ENCODE results near the gene PPP1CB. TPM values are rescaled to one million over a fixed set of nuclear protein-coding genes. Genes with fewer than 3 reads are reported as not detected.

The PPP1CB gene
- total RNA-seq, 4 donors from 2014 or later = 132 to 245 (median 192) TPM

DNA sequence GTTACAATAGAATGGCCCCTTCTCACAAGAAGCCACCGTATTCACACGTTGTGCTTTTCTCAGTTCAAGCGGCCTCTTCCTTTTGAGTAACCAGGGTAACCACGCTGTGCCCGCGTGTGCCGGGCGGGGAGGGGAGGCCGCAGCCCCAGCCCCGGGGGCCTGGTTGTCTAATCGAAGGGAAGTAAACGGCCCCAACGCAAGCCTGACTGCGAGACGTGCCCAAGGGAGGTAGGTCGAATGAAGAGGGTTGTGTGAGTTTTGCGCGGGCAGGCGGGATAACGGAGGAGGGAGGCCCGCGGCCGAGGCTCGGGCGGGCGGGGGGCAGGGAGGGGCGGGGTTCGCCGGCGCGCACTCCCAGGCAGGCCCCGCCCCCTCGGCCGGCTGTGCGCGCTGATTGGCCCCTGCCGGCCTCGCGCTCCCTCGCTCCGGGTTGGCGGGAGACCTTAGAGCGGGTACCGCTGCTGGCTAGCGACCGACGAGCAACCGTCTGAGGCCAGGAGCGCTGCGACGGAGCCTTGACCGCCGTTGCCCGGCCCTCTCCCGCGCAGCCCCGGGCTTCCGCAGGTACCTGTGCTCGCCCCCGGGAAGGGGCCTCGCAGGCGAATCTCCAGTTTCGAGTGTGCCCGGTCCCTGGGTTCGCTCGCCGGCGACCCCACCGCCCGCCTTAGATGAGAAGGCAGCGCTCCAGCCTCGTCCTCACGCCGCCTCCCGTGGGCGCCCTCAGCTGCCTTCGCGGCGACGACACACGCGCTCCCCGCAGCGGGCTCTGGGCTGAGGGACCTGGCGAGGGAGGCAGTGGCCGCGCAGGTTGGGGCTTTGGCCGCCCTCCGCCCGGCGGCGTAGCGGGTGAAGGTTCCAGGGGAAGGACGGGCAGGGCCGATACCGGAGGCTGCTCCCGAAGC is 59.0 kb downstream of the PPP1CB start, which contains the start of gene SPDYA:
SPDYA (plus strand) TSS at position 451 of the 902 bp plus-strand sequence. CDS start 5,181 bp downstream, outside the sequence.
- H3K4me3 ChIP-seq = peak within 1 kb of the TSS; percentile 32 to 52 (median 40)
- 0 to 9% methylated on average over 1 to 39 of the region's 97 CpGs for WGBS, 2 donors (ENCODE audit: low coverage in 1 of 2)
- intact Hi-C loops (cut with DNase I; ENCODE audit: low total_unique reads) (no loop called here), in situ Hi-C loops (cut with MboI; ENCODE audit: low pct_ligation_motif_present in 1 of 4, low pct_unique_long_range_greater_than_20kb in 1 of 4, low sequenced_read_pairs in 3 of 4) (no loop called here)
- H3K27me3 ChIP-seq = no peaks in the 10 kb centered on the region
- TF ChIP-seq POLR2A (IDR thresholded peaks at IDR 0.05) (no peak), POLR2AphosphoS5 (IDR thresholded peaks at IDR 0.05) (peak in 1 of 3 donors; percentile 60)
- peaks cover 0 to 17% (median 15%) of the 10 kb centered on the region in 4 donors for H3K4me1 ChIP-seq
- H3K36me3 ChIP-seq = peaks cover 0 to 9% (median 0%) of the 10 kb centered on the region in 4 donors
- DNase-seq = peak; percentile 69
- no peaks in the 10 kb centered on the region for H3K9me3 ChIP-seq
- peak within 1 kb of the TSS in 2 of 4 donors; percentile 48 to 65 for H3K27ac ChIP-seq

DNA sequence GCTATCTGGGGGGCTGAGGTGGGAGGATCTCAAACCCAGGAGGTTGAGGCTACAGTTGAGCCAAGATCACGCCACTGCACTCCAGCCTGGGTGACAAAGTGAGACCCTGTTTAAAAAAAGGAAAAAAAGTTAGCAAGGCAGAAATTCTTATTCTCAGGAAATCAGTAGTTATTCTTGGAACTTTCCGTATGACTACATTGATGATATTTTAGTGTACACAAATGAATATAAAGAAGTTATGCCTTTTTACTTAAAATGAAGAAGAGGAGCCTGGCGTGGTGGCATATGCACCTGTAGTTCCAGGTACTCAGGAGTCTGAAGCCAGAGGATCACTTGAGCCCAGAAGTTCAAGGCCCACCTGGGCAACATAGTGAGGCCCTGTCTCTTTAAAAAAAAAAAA is 66.4 kb downstream of the PPP1CB start:
- in situ Hi-C loops (cut with MboI; ENCODE audit: low pct_ligation_motif_present in 1 of 4, low pct_unique_long_range_greater_than_20kb in 1 of 4, low sequenced_read_pairs in 3 of 4) (no loop called here), intact Hi-C loops (cut with DNase I; ENCODE audit: low total_unique reads) (no loop called here)
- no peaks in the 10 kb centered on the region for H3K4me1 ChIP-seq
- no peak overlapping the region for H3K27ac ChIP-seq
- H3K27me3 ChIP-seq = no peaks in the 10 kb centered on the region
- WGBS, 2 donors (ENCODE audit: low coverage in 1 of 2) = 86 to 89% methylated on average over 2 to 3 of the region's 3 CpGs
- no peaks in the 10 kb centered on the region for H3K36me3 ChIP-seq
- TF ChIP-seq EP300 (IDR thresholded peaks at IDR 0.05; ENCODE audit: low read depth) = no peak
- no peak for TF ChIP-seq POLR2A (IDR thresholded peaks at IDR 0.05)
- TF ChIP-seq, protein P1, sequence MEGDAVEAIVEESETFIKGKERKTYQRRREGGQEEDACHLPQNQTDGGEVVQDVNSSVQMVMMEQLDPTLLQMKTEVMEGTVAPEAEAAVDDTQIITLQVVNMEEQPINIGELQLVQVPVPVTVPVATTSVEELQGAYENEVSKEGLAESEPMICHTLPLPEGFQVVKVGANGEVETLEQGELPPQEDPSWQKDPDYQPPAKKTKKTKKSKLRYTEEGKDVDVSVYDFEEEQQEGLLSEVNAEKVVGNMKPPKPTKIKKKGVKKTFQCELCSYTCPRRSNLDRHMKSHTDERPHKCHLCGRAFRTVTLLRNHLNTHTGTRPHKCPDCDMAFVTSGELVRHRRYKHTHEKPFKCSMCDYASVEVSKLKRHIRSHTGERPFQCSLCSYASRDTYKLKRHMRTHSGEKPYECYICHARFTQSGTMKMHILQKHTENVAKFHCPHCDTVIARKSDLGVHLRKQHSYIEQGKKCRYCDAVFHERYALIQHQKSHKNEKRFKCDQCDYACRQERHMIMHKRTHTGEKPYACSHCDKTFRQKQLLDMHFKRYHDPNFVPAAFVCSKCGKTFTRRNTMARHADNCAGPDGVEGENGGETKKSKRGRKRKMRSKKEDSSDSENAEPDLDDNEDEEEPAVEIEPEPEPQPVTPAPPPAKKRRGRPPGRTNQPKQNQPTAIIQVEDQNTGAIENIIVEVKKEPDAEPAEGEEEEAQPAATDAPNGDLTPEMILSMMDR (IDR thresholded peaks at IDR 0.05) = no peak
- TF ChIP-seq POLR2AphosphoS5 (IDR thresholded peaks at IDR 0.05) = no peak
- no peaks in the 10 kb centered on the region for H3K9me3 ChIP-seq
- no peak overlapping the region for H3K4me3 ChIP-seq
- no peak for DNase-seq

DNA sequence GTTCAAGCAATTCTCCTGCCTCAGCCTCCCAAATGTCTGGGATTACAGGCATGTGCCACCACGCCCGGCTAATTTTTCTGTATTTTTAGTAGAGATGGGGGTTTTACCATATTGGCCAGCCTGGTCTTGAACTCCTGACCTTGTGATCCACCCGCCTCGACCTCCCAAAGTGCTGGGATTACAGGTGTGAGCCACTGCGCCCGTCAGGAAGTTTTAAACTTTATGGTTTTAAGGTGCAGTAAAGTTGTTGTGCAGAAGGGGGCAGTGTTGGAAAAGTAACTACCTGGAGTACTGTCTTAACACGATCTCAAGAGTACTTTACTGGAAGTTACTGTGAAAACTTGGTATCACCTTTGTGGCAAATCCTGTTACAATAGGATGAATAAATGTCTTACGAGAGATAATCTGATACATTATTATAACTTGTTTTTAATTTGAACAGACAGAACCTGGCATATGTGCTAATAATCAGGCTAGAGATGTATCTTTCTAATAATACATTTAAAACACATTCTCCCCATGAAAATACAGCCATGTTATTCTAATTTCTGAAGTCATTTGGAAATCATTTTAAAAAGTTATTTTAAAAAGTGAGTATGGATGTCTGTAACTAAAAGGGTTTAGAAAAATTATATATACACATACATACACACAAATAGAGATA is 69.8 kb downstream of the PPP1CB start:
- intact Hi-C loops (cut with DNase I; ENCODE audit: low total_unique reads) = no loop called here
- H3K4me3 ChIP-seq = no peak overlapping the region
- H3K27me3 ChIP-seq = peaks cover 3% of the 10 kb centered on the region
- no peak for TF ChIP-seq POLR2A (IDR thresholded peaks at IDR 0.05)
- TF ChIP-seq, protein P1 (IDR thresholded peaks at IDR 0.05) = peak; percentile 62 to 72 (median 65)
- WGBS, 2 donors (ENCODE audit: low coverage in 1 of 2) = 3 to 4% methylated on average over 2 to 8 of the region's 8 CpGs
- in situ Hi-C loops (cut with MboI; ENCODE audit: low pct_ligation_motif_present in 1 of 4, low pct_unique_long_range_greater_than_20kb in 1 of 4, low sequenced_read_pairs in 3 of 4) = no loop called here
- H3K36me3 ChIP-seq = no peaks in the 10 kb centered on the region
- H3K27ac ChIP-seq = no peak overlapping the region
- DNase-seq = peak; percentile 56
- no peaks in the 10 kb centered on the region for H3K4me1 ChIP-seq
- H3K9me3 ChIP-seq = no peaks in the 10 kb centered on the region

DNA sequence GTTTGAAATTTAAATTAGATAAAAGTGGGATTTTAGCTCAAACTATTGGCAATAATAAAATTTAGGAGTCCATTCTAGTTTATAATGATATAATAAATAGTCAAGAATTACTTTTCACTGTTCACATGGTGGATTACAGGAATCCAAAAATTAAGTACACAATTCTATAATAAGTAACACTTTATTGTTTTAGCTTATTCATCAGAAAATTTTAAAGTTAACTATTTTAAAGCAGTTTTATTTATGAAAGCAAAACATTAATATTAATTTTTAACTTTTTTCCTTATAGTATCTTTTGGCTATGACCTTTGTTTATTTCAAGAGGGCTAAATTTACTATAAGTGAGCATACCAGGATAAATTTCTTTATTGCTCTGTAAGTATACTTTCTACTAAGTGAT is 70.4 kb downstream of the PPP1CB start:
- intact Hi-C loops (cut with DNase I; ENCODE audit: low total_unique reads) = no loop called here
- in situ Hi-C loops (cut with MboI; ENCODE audit: low pct_ligation_motif_present in 1 of 4, low pct_unique_long_range_greater_than_20kb in 1 of 4, low sequenced_read_pairs in 3 of 4) = no loop called here

More for the DNA sequence above, 70.4 kb downstream of the PPP1CB start:
- Histone ChIP-seq H3K27ac (no peak overlapping the region), H3K9me3 (no peaks in the 10 kb centered on the region), H3K36me3 (no peaks in the 10 kb centered on the region), H3K27me3 (peaks cover 3% of the 10 kb centered on the region), H3K4me3 (no peak overlapping the region), H3K4me1 (no peaks in the 10 kb centered on the region)
- TF ChIP-seq POLR2AphosphoS5 (IDR thresholded peaks at IDR 0.05) = no peak
- TF ChIP-seq POLR2A (IDR thresholded peaks at IDR 0.05) = no peak
- TF ChIP-seq EP300 (IDR thresholded peaks at IDR 0.05; ENCODE audit: low read depth) = no peak
- TF ChIP-seq, protein P1 (IDR thresholded peaks at IDR 0.05) = no peak
- DNase-seq = no peak

All from transverse colon (tissue), 4 donors.